ENCODE measurements around the gene CHN2. TPM values are rescaled to one million over a fixed set of nuclear protein-coding genes. Genes with fewer than 3 reads are reported as not detected.

The CHN2 gene
- total RNA-seq, 2 experiments from 2014 or later = 2.1 to 3.5 TPM

- H3K9me3 Mint-ChIP-seq = no peaks in the 10 kb centered on the region
- intact Hi-C loops (cut with DNase I, micrococcal nuclease) = no loop called here
- no peaks in the 10 kb centered on the region for H3K27me3 ChIP-seq (ENCODE audit: control insufficient read depth in 1 of 2, insufficient read depth in 2 of 2, low read length in 2 of 2)
- no peaks in the 10 kb centered on the region for H3K4me1 ChIP-seq (ENCODE audit: insufficient read depth, low read length)
- CTCF ChIA-PET = no interaction called here
- no peak overlapping the region for H3K4me3 ChIP-seq (ENCODE audit: low read length)
- no peaks in the 10 kb centered on the region for H3K36me3 Mint-ChIP-seq (ENCODE audit: low read depth)
- ATAC-seq (ENCODE audit: poor library complexity) (no peak), DNase-seq (no peak)
- no peaks in the 10 kb centered on the region for H3K9me3 ChIP-seq (ENCODE audit: control insufficient read depth in 1 of 2, insufficient read depth in 1 of 2, low read length in 2 of 2)
- no peak overlapping the region for H3K27ac Mint-ChIP-seq
- no peaks in the 10 kb centered on the region for H3K27me3 Mint-ChIP-seq
- POLR2A ChIA-PET = no interaction called here
- no peaks in the 10 kb centered on the region for H3K4me1 Mint-ChIP-seq (ENCODE audit: low read depth)
- no peaks in the 10 kb centered on the region for H3K36me3 ChIP-seq (ENCODE audit: insufficient read depth, low read length)
- TF ChIP-seq CTCF (IDR thresholded peaks at IDR 0.05) = no peak
- no peak overlapping the region for H3K4me3 Mint-ChIP-seq
- no peak overlapping the region for H3K27ac ChIP-seq (ENCODE audit: low read depth in 1 of 2, low read length in 2 of 2)
Measured at GRCh38 chr7:29359482-29360093, 165.0 kb downstream of the CHN2 start.

GRCh38 chr7:29360633-29361625 lies 166.4 kb downstream of the CHN2 start:
- CTCF ChIA-PET = no interaction called here
- Mint-ChIP-seq H3K27me3 (no peaks in the 10 kb centered on the region), H3K36me3 (ENCODE audit: low read depth) (no peaks in the 10 kb centered on the region), H3K4me1 (ENCODE audit: low read depth) (no peaks in the 10 kb centered on the region), H3K9me3 (no peaks in the 10 kb centered on the region), H3K4me3 (no peak overlapping the region), H3K27ac (no peak overlapping the region)
- no peaks in the 10 kb centered on the region for H3K4me1 ChIP-seq (ENCODE audit: insufficient read depth, low read length)
- intact Hi-C loops (cut with DNase I, micrococcal nuclease) = no loop called here
- TF ChIP-seq CTCF (IDR thresholded peaks at IDR 0.05) = no peak
- no peaks in the 10 kb centered on the region for H3K27me3 ChIP-seq (ENCODE audit: control insufficient read depth in 1 of 2, insufficient read depth in 2 of 2, low read length in 2 of 2)
- no peak overlapping the region for H3K4me3 ChIP-seq (ENCODE audit: low read length)
- H3K9me3 ChIP-seq (ENCODE audit: control insufficient read depth in 1 of 2, insufficient read depth in 1 of 2, low read length in 2 of 2) = no peaks in the 10 kb centered on the region
- H3K27ac ChIP-seq (ENCODE audit: low read depth in 1 of 2, low read length in 2 of 2) = no peak overlapping the region
- no peaks in the 10 kb centered on the region for H3K36me3 ChIP-seq (ENCODE audit: insufficient read depth, low read length)
- DNase-seq = no peak
- ATAC-seq (ENCODE audit: poor library complexity) = no peak
- POLR2A ChIA-PET = no interaction called here

GRCh38 chr7:29362380-29362779 lies 167.8 kb downstream of the CHN2 start:
- H3K4me3 Mint-ChIP-seq = no peak overlapping the region
- no peak overlapping the region for H3K27ac Mint-ChIP-seq
- POLR2A ChIA-PET = no interaction called here
- intact Hi-C loops (cut with DNase I, micrococcal nuclease) = no loop called here
- Histone ChIP-seq H3K4me3 (ENCODE audit: low read length) (no peak overlapping the region), H3K36me3 (ENCODE audit: insufficient read depth, low read length) (no peaks in the 10 kb centered on the region), H3K4me1 (ENCODE audit: insufficient read depth, low read length) (no peaks in the 10 kb centered on the region), H3K9me3 (ENCODE audit: control insufficient read depth in 1 of 2, insufficient read depth in 1 of 2, low read length in 2 of 2) (no peaks in the 10 kb centered on the region), H3K27ac (ENCODE audit: low read depth in 1 of 2, low read length in 2 of 2) (no peak overlapping the region), H3K27me3 (ENCODE audit: control insufficient read depth in 1 of 2, insufficient read depth in 2 of 2, low read length in 2 of 2) (no peaks in the 10 kb centered on the region)
- H3K9me3 Mint-ChIP-seq = no peaks in the 10 kb centered on the region
- no peaks in the 10 kb centered on the region for H3K4me1 Mint-ChIP-seq (ENCODE audit: low read depth)
- no peak for TF ChIP-seq CTCF (IDR thresholded peaks at IDR 0.05)
- CTCF ChIA-PET = no interaction called here
- DNase-seq (no peak), ATAC-seq (ENCODE audit: poor library complexity) (no peak)
- no peaks in the 10 kb centered on the region for H3K27me3 Mint-ChIP-seq
- H3K36me3 Mint-ChIP-seq (ENCODE audit: low read depth) = no peaks in the 10 kb centered on the region

Data from CD4-positive, alpha-beta T cell (primary cell).